ENCODE data around the gene OR10C1.

DNA sequence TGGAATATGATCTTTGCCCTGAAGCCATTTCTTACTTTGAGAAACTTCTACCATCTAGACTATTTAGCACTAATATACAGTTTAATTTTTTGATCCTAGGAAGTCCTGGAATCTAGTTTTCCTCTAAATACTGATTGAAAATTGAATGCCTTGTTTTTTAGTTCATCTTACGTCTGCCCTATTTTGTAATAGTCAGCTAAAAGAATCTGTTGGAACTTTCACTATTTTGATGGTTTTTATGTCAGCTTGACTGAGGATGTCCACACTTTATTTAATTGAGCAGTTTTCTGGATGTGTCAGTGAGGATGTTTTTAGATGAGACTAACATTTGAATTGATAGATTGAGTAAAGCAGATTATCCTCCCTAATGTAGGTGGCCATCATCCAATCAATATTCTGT, 35.3 kb upstream of the OR10C1 start:
- TF ChIP-seq, protein P1, sequence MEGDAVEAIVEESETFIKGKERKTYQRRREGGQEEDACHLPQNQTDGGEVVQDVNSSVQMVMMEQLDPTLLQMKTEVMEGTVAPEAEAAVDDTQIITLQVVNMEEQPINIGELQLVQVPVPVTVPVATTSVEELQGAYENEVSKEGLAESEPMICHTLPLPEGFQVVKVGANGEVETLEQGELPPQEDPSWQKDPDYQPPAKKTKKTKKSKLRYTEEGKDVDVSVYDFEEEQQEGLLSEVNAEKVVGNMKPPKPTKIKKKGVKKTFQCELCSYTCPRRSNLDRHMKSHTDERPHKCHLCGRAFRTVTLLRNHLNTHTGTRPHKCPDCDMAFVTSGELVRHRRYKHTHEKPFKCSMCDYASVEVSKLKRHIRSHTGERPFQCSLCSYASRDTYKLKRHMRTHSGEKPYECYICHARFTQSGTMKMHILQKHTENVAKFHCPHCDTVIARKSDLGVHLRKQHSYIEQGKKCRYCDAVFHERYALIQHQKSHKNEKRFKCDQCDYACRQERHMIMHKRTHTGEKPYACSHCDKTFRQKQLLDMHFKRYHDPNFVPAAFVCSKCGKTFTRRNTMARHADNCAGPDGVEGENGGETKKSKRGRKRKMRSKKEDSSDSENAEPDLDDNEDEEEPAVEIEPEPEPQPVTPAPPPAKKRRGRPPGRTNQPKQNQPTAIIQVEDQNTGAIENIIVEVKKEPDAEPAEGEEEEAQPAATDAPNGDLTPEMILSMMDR (IDR thresholded peaks at IDR 0.05), result no peak
- TF ChIP-seq, protein P2, sequence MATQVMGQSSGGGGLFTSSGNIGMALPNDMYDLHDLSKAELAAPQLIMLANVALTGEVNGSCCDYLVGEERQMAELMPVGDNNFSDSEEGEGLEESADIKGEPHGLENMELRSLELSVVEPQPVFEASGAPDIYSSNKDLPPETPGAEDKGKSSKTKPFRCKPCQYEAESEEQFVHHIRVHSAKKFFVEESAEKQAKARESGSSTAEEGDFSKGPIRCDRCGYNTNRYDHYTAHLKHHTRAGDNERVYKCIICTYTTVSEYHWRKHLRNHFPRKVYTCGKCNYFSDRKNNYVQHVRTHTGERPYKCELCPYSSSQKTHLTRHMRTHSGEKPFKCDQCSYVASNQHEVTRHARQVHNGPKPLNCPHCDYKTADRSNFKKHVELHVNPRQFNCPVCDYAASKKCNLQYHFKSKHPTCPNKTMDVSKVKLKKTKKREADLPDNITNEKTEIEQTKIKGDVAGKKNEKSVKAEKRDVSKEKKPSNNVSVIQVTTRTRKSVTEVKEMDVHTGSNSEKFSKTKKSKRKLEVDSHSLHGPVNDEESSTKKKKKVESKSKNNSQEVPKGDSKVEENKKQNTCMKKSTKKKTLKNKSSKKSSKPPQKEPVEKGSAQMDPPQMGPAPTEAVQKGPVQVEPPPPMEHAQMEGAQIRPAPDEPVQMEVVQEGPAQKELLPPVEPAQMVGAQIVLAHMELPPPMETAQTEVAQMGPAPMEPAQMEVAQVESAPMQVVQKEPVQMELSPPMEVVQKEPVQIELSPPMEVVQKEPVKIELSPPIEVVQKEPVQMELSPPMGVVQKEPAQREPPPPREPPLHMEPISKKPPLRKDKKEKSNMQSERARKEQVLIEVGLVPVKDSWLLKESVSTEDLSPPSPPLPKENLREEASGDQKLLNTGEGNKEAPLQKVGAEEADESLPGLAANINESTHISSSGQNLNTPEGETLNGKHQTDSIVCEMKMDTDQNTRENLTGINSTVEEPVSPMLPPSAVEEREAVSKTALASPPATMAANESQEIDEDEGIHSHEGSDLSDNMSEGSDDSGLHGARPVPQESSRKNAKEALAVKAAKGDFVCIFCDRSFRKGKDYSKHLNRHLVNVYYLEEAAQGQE (IDR thresholded peaks at IDR 0.05; ENCODE audit: insufficient read depth in 1 of 2, low read depth in 2 of 2, low read length in 1 of 2), result no peak
- TF ChIP-seq POLR2AphosphoS5 (IDR thresholded peaks at IDR 0.05; ENCODE audit: low read depth, low read length) (no peak), SIN3A (IDR thresholded peaks at IDR 0.05; ENCODE audit: borderline replicate concordance, insufficient read depth, low read depth, low read length) (no peak)
